BE2C (cell line): ENCODE data around the gene EXOC3L1.

Experiments
- DNase-seq: peaks from one replicate; pipeline ENCODE4 v3.0.0-alpha.2; 2020
- H3K27me3 ChIP-seq: fragments of 250-450 bp; sonication (Bioruptor Pico); 2 replicates; pipeline ENCODE4 v1.5.1; 2020; ENCODE audit warnings: mild to moderate bottlenecking
- H3K36me3 ChIP-seq: fragments of 250-450 bp; sonication (Bioruptor Pico); 2 replicates; pipeline ENCODE4 v1.5.1; 2020; ENCODE audit warnings: mild to moderate bottlenecking
- H3K4me1 ChIP-seq: fragments of 250-450 bp; sonication (Bioruptor Pico); 2 replicates; pipeline ENCODE4 v1.5.1; 2020
- H3K4me3 ChIP-seq: 2 replicates; pipeline ENCODE4 v1.5.1; 2011; ENCODE audit warnings: low read depth, low read length
- H3K9me3 ChIP-seq: fragments of 250-450 bp; sonication (Bioruptor Pico); 2 replicates; pipeline ENCODE4 v1.5.1; 2020
- TF ChIP-seq, protein P1 (sequence below): IDR thresholded peaks from 2 replicates; pipeline ENCODE4 v1.5.1; 2012; ENCODE audit warnings: mild to moderate bottlenecking, low read depth, low read length

EXOC3L1 gene

GRCh38 chr16:67201411-67202345, 11.7 kb upstream of the EXOC3L1 start:
- Histone ChIP-seq H3K27me3 (no peaks in the 10 kb centered on the region), H3K36me3 (peaks cover 35% of the 10 kb centered on the region), H3K9me3 (no peaks in the 10 kb centered on the region), H3K4me1 (no peaks in the 10 kb centered on the region), H3K4me3 (no peak overlapping the region)
- DNase-seq: no peak
- TF ChIP-seq, protein P1, sequence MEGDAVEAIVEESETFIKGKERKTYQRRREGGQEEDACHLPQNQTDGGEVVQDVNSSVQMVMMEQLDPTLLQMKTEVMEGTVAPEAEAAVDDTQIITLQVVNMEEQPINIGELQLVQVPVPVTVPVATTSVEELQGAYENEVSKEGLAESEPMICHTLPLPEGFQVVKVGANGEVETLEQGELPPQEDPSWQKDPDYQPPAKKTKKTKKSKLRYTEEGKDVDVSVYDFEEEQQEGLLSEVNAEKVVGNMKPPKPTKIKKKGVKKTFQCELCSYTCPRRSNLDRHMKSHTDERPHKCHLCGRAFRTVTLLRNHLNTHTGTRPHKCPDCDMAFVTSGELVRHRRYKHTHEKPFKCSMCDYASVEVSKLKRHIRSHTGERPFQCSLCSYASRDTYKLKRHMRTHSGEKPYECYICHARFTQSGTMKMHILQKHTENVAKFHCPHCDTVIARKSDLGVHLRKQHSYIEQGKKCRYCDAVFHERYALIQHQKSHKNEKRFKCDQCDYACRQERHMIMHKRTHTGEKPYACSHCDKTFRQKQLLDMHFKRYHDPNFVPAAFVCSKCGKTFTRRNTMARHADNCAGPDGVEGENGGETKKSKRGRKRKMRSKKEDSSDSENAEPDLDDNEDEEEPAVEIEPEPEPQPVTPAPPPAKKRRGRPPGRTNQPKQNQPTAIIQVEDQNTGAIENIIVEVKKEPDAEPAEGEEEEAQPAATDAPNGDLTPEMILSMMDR: no peak

DNA sequence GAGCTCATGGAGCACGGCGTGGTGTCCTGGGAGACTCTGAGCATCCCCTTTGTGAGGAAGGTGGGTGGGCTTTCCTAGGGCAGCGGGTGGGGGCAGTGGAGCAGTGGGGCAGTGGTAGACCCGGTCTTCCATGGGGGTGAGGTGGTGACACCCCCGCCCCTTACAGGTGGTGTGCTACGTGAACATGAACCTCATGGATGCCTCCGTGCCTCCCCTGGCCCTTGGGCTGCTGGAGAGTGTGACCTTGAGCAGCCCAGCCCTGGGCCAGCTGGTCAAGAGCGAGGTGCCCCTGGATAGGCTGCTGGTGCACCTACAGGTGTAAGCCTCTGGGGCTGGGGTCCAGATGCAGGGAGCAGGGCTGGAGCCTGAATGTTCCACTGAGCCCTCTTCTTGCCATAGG, 10.6 kb upstream of the EXOC3L1 start:
- peaks cover 47% of the 10 kb centered on the region for H3K36me3 ChIP-seq
- H3K9me3 ChIP-seq: no peaks in the 10 kb centered on the region
- no peak for DNase-seq
- H3K4me1 ChIP-seq: no peaks in the 10 kb centered on the region
- no peak overlapping the region for H3K4me3 ChIP-seq
- H3K27me3 ChIP-seq: no peaks in the 10 kb centered on the region
- TF ChIP-seq, protein P1: no peak

DNA sequence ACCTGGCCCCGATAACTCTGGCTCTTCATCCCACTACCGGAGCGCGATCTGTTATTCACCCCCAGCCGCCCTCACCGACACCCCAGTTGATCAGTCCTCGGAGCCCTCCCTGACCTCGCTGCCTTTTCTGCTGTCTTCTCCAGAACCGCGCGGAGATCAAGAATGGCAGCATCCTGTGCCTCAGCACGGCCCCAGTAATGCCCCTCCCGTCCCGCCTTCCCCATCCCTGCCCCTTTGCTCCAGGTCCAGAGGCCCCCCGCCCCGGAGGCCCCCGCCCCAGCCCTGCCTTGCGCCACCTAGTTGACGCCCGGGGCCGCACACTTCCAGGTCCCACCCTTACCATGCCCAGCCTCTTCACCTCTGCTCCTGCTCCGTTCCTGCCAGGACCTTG, 9.9 kb upstream of the EXOC3L1 start:
- Histone ChIP-seq H3K4me3 (no peak overlapping the region), H3K27me3 (no peaks in the 10 kb centered on the region), H3K36me3 (peaks cover 54% of the 10 kb centered on the region), H3K9me3 (no peaks in the 10 kb centered on the region), H3K4me1 (no peaks in the 10 kb centered on the region)
- no peak for DNase-seq
- TF ChIP-seq, protein P1: no peak

- Histone ChIP-seq H3K4me1 (no peaks in the 10 kb centered on the region), H3K36me3 (peaks cover 60% of the 10 kb centered on the region), H3K4me3 (no peak within 1 kb of the TSS), H3K27me3 (no peaks in the 10 kb centered on the region), H3K9me3 (no peaks in the 10 kb centered on the region)
- DNase-seq: no peak
- TF ChIP-seq, protein P1: no peak
Observed at GRCh38 chr16:67199011-67199807, 9.3 kb upstream of the EXOC3L1 start, which contains the start of gene ELMO3. ELMO3 (plus strand) TSS chr16:67199131; CDS start chr16:67199327, 196 bp downstream.

GRCh38 chr16:67198238-67198734, 8.3 kb upstream of the EXOC3L1 start:
- H3K4me1 ChIP-seq: no peaks in the 10 kb centered on the region
- H3K27me3 ChIP-seq: no peaks in the 10 kb centered on the region
- H3K9me3 ChIP-seq: no peaks in the 10 kb centered on the region
- DNase-seq: peak; percentile 65
- no peak overlapping the region for H3K4me3 ChIP-seq
- H3K36me3 ChIP-seq: peaks cover 64% of the 10 kb centered on the region
- TF ChIP-seq, protein P1: peak; percentile 78
